NCI-H2196 (cell line): ENCODE measurements around the gene ZNF827.
A peak's percentile ranks its signal among the peaks of the same experiment; 100 is the strongest.

Experiments used
- DNase-seq: peaks from one replicate; lab custom pipeline; 2025; ENCODE audit not compliant: unreplicated experiment; lab: John Stamatoyannopoulos, UW

ZNF827 gene

DNA sequence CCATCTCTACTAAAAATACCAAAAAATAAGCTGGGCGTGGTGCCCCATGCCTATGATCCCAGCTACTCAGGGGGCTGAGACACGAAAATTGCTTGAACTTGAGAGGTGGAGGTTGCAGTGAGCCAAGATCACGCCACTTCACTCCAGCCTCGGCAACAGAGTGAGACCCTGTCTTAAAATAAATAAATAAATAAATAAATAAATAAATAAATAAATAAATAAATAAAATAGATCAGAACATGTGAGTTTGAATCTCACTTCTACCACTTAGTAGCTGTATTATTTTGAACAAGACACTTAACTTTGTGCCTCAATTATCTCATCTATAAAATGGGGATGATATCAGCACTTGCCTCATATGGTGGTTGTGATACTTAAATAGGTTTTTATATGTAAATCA lies 168.5 kb downstream of the ZNF827 start:
- no peak for DNase-seq

DNA sequence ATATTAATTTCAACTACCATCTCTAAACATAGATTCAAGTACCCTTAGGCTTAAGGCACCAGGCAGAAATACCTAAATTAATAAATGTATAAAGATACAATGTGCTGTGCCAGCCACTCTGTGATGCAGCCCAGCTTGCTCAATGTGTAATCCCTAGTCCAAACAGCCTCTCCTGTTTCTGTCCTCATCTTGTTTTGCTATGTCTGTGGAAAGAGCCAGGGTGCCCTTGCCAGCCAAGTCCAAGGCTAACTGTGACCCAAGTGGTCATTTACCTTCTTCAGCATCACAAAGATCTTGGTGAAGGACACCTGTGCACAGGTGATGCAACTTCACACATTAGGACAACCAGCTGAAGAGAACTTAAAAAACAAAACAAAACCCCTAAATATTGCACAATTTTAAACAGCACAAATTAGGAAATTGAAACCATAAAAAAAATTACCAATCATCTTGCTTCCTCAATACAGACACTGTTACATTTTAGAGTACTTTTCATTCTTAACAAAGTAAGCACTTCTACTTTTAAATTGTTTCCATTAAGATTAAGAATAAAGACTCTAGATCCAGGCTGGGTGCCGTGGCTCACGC lies 169.1 kb downstream of the ZNF827 start:
- no peak for DNase-seq

DNA sequence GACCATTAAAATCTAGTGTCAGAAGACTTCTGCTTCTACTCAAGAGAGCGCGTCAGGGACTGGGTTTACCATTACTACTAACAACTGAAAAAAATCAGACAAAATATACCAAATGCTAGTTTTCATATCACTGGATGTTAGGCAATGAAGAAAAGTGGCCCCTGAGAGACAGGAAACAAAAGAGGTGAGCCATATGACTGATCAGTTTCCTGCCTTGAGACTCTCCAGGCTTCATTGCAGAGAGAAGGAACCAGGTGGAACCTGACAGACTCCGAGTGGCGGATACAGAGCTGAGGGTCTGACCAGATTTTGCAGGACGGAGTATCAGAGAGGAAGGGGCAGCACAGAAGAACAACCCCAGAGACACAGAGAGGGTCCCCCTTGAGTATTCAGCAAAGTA lies 172.3 kb downstream of the ZNF827 start:
- DNase-seq, result no peak

DNA sequence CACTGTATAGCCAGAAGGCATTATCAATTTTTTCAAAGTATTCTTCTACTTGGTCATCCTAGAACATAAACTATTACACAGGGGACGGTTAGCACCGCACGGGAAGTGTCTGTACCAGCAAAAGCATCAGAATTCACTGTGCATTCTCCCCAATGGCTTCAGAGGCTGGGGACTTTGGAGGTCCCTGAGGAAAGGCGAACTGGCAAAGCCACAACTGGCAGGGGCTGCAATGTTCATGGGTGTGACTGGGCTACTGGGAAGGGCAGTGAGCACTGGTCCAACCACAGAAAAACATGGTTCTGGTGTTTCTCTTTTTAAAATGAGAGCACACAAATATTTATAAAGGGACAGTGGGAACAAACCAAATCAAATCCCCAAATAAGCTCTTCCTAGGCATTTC lies 175.2 kb downstream of the ZNF827 start:
- no peak for DNase-seq

DNA sequence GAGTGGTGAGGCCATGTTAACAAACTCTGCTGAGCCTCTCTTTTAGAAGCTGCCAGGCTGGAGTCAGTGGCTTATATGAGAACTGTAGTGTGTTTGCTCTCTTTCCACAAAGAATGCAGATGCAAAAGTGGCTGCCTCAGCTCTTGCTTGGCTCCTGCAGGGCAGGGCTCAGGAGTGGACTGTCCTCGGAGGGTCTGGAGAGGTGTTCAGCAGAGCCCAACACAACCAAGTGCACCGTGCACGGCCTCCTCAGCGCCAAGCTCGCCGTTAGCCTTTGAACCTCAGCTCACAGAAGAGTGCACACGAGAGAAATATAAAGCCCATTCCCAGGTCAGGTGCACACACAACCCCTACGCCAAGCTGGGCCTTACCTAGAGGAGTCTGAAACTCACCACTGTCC lies 175.9 kb downstream of the ZNF827 start:
- DNase-seq, result no peak

DNA sequence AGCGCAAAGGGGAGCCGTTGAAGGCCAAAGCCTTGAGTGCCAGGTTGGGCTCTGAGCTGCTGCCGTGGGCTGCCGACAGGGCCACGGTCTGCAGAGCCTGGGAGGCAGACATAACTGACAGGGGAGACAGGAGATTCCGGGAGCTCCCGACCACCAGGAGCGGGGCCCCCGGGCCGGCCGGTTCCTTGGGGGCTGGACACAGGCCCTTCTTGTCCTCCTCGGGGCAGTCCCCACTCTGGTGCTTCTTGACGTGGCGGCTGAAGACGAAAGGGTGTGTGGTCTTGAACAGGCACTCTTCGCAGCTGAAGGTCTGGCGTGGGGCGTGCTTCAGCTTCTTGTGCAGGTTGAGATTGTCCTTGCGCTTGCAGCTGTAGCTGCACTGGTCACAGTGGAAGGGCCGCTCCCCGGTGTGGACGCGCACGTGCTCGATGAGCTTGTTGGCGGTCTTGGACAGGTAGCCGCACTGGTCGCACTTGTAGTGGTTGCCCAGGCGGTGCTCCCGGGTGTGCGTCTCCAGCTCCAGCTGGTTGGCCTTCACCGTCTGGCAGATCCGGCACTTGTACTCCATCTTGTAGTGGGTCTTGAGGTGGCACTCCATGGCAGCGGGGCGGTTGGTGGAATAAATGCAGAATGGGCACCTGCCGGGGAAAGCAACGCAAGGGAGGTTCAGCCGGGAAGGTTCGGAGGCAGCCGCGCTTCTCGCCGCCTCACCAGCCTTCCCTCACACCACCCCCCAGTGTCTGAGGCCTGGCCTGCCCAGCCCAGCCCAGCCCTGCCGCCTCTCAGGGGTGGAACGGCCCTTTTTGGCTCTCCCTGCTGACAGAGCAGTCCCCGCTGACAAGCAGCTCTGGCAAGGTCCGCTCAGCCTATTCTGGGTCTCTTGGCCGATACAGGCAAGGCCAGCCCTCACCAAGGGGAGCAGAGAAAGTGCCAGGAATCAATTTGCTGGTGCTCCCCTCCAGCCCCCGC lies 177.4 kb downstream of the ZNF827 start:
- DNase-seq, result no peak

DNA sequence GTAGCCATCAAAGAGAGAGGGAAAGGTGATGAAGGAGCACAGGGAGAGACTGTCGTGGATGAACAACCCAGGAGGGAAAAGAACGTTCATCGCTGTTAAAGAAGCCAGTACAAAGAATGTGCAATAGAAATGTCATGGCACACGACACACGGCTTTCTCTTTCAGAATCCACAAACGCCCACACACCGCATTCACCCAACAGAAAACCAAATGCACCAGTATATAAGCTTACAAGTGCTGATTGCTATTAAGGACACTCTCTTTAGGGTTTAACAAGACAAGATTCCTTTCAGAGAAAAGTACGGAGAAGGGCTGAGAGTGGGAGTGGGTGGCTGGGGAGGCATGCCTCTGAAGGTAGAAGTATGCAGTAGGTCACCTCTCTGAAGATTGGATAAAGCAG lies 178.4 kb downstream of the ZNF827 start:
- DNase-seq, result no peak

DNA sequence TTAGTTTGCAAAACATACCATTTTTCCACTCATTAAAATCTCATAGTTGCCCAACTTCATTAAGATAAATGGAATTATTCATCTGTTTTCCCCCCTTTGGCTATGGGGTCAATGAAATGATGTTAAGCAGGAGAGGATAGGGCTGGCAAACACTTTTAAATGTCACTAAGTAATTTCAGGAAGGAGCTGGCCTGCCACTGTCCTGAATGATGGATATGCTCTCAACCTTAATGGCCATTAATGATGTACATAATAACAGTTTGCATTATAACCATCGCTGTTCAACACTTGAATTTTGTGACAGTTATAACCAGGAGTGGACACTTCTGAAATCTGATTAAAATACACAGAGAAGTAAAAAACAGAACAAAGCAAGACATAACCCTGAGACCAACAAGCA lies 181.4 kb downstream of the ZNF827 start:
- DNase-seq, result no peak

DNA sequence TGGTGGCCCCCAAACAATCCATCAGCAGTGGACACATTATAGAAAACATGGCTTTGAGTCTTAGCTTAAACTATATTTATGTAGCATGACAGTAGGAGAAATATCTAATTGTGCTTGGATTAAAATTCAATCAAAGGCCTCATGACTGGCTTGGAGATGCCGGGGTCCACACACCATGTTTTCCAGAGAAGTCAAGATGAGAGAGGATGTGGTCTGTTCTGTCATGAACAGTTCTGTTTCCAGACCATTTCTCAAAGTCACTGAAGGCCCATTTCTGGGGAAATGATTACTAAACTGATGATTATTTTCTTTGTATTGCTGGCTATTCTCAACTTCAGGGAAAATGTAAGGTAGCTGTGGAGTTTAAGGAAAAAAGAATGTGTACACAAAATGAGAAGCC lies 182.4 kb downstream of the ZNF827 start:
- DNase-seq, result no peak

DNA sequence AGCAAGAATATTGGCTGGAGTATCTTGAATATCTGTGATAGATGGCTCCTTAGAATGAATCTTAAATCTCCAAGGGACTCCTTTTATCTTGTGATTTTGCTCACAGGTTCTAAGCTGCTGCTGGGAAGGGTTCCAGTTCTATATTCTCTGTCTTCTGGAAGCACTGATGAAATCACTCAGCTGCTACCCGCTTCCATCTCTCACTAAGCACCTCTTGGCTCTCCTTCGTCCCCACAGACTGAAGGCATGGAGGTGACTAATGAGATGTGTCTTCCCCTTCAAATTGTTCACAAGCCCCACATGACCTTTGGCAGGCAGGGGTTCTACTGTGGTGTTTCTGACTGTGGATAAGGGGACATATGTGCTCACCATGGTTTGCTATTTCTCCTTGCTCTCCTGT lies 182.8 kb downstream of the ZNF827 start:
- DNase-seq, result no peak

DNA sequence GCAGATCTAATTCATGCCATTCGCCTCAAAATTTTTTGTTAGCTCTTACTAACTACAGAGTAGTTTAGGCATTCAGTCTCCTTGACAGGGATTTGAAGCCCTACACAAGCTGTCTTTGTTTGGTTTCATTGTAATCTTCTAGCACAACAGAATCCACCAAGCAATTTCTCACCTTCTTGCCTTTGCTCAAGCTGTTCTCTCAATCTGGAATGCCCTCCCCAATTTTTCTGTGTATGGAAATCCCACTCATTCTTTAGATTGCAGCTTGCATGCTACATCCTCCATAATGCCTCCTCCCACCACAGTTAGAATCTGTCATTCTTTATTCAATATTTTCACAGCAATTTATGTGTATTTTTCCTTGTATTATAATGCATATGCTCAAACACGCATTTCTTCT lies 195.0 kb downstream of the ZNF827 start:
- DNase-seq, result no peak

DNA sequence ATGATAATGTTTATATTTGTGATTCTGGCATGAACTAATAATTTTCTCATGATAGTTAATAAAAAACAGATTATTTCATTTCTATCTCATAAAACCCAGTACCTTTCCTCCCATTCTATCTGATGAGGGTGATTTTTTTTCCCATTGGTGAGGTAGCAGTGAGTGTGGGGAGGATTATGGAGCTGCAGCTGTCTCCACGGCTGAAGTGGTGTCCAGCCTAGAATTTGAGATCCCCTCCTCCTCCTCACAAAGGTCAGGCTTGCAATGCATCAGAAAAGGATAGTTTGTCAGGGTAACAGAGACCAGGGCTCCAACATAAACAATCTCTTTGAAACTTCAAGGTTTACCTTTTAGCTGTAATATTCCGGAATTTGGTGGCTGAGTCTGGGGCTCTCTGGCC lies 197.8 kb downstream of the ZNF827 start:
- DNase-seq, result no peak

DNA sequence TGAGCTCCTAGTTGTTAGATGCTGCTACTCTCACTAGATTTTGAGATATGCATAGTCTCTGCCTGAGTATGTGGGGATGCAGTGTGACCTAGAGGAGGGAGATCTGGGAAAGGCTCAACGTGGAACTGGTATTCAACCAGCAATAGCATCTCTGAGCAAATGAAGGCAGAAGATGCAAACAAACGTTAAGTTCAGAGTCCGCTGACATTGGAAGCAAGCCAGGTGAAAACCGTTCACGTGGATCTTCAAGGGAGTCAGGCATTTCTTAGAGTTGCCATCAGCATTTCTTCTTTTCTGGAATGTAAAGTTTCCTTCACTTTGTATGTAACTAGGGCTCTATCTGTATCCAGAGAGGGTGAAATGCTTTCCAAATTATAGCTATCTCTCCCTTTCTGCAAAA lies 198.8 kb downstream of the ZNF827 start:
- DNase-seq, result no peak

DNA sequence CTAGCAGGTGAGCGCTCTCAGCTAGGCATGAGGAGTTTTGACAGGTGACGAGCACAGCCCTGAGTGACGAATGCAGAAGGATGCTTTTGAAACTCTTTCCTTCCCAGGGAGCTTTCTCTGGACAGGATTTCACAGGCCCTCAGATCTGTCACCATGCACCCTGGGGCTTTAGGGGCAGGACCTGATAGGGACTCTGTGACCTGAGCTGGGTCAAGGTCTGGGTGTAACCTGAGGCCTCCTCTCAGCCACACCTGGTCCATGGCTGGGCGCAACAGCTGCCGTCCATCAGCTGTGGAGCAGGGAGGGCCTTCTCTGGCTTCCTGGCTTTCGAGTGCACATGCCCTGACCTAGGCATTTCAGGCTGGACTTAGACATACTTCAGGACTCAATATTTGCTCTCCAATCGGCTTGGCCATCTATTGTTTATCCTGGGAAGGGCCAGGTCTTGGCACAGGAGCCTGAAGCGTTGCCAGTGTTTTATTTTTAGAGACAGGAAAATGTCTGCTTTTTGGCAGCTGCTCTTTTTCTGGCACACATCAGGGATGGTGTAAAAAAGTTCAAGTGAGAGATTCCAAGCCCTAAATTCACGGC lies 202.3 kb downstream of the ZNF827 start:
- DNase-seq, result peak; percentile 58

DNA sequence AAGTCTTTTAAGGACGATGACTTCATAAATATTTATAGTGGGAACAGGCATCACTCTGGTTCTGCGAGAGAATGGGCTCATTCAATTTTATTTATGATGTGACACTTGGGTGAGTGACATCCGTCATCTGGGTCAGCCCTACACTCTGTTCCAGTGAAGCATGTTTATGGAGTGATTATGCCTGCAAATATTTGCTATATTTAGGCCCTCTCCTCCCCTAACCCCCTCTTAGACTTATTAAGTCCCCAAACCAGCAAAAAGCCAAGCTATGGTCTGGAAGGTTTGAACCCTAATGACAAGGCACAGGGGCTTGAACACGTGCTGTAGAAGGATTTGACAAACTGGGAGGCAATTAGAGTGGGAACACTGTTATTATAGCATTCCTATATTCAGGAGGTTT lies 202.8 kb downstream of the ZNF827 start:
- DNase-seq, result no peak

DNA sequence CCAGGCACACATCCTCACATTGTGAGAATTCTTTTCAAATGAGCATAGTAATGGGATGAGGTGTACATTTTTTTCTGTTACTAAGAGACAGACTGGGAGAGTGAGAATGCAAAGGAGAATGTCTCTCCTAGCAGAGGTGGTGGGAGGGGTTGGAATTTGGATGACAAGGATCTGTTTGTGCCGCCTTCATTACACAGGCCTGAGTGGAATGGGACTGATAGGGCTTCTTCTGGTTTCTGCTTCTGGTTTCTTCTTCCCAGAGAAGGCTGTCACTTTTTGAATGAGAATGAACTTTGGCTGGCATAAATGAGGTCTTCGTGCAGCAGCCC lies 203.3 kb downstream of the ZNF827 start:
- no peak for DNase-seq

DNA sequence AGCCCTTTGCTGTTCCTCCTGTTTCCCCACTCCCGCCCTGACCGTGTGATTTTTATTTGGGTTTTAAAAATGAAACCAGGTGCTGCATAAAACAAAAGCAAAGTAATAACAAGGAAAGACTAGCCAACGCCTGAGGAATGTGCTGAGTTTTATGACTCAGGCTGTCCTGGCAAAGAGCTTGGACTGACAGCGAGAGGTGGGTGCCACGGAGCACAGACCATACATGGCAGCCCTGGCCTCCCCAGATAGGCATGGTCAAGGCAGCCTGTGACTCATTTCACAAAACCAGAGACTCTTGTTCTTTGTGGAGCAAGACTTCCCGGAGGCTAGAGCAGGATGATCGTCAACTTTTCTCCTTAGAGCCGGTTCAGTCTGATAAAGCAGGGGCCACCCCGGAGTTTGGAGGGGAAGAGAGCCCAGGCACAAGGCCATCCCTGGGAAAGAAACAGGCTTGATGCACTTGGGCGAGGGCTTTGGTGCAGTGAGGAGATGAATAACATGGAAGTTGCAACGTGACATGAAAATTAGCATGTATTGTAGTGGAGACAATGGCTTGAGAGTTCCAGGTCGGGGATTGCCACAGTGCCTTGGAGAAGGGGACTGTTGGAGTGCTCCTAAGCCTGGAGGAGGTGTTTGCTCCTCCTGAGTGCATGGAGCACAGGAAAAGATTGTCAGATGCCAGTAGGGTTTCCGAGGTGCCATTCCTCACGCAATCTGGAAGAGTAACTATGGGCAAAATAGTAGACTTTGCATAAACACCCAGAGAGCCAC lies 203.9 kb downstream of the ZNF827 start:
- no peak for DNase-seq

DNA sequence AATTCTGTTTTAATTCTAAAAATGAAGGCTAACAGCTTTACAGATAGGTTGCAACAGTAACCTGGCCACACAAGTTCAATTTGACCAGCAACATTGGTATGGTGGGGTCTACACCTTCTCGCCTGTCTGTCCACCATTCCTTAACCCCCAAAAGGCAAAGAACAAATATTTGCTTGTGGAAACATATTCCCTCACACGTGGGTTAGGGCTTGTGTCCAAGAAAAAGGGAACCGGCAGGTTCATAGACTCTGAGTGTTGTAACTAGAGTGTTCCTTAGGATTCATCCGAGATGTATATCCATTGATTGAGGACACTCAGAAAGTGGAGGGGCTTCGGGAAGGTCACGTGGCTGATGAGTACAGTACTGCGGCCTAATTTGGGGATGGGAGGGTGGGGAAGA lies 204.6 kb downstream of the ZNF827 start:
- DNase-seq, result no peak

DNA sequence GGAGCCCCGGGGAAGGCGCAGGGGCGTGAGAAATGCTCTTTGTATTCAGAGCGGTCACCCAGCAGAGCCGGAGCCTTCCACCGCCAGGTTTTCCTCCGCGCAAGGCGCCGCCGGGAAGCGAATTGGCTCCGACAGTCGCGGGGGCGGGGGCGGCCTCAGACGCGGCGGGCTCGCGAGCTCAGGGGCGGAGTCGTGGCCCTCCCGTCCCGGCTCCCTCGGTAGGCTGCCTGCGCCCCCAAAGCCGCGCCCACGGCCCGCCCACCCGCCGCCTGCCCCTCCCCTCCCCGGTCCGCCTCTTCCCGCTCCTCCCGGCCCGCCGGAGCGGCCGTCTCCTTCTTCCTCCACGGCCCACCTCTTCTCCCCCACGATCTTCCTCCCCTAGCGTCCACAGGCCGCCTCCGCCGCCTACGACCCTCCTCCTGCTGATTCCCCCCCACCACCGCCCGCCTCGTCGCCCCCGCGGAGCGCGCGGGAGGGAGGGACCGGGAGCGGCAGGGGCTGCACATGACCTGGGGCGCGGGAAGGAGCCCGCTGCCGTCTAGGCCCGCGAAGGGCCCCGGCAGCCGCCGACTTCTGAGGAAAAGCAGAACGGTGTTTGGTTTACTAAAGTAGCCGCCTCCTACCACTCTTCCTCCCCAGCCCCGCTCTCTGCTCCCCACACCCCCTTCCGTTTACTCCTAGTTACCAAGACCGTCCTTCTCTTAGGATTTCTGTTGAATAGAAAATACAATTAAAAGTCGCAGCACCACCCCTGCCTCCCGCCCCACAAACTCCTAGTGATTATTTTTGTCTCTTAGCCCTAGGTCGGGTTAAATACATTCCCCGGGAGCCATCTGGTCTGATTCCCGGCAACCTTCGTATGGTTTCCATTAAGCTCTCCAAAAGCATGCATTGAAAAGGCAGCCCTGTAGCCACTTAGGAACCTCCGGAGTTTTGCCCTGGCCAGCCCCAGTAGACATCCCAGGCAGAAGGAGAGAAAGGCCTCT lies 205.4 kb downstream of the ZNF827 start:
- DNase-seq, result peak; percentile 73

DNA sequence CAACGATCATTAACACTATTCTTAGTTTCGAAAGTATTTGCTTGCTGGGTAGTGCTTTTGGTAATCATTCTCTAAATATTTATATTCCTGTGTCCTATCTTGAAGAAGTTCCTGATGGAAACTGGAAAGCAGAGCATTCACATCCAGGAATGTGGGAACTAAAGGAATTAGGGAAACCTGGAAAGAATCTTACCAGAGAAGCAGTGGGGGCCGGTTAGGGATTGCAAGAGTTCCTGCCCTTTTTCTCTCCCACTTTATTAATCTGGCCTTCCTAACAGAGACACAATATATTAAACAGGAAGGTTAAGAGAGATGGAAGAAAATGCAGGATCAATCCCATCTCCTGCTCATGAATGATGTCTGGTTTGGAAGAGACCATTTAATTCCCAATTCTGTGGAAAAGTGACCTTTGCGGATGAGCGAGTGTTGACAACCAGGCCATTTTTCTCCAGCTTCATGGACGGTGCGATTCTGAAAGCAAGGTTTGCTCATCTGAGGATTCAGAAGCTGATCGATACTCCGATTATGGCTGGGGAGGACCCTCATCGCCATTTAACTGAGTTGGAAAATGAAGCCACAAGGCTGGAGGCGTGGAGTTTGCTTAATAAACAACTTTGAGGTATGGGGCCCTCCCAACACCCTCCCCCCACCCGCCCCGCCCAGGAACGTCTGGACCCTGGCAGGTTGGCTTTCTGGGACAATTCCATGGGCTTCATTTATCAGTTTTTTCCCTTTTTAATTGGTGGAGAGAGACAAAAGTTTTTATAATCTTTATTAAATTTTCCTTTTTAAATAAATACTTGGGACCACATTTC lies 206.4 kb downstream of the ZNF827 start:
- no peak for DNase-seq
